Measurements from ENCODE around the gene KLRD1.

- TF ChIP-seq CTCF (conservative IDR thresholded peaks at IDR 0.05 in 1 of 2, IDR thresholded peaks at IDR 0.05 in 1 of 2; ENCODE audit: low read depth in 1 of 2, low read length in 2 of 2) (no peak), EZH2 (IDR thresholded peaks at IDR 0.05; ENCODE audit: low read length, missing control alignments) (no peak)
Observed at GRCh38 chr12:10293151-10293550, 14.5 kb upstream of the KLRD1 start.
